Neural cell (in vitro differentiated cells): Measurements from ENCODE around the gene EEF1AKMT3. TPM values are rescaled to one million over a fixed set of nuclear protein-coding genes. Genes with fewer than 3 reads are reported as not detected.

ENCODE experiments used
- H2AFZ ChIP-seq: fragments of 200-600, 300-800 bp; sonication (generic), shearing (Covaris generic); 2 replicates; pipeline ENCODE4 v1.6.0; 2014; ENCODE audit warnings: low read depth, mild to moderate bottlenecking, antibody characterized with exemption, low read length, moderate library complexity
- H3F3A ChIP-seq: fragments of 200-600 bp; shearing (Covaris generic); 2 replicates; pipeline ENCODE4 v1.6.1; 2016; ENCODE audit warnings: mild to moderate bottlenecking, moderate library complexity, mixed read lengths, antibody characterized with exemption, low read length; ENCODE audit not compliant: insufficient read depth, poor library complexity, severe bottlenecking
- H3K27ac ChIP-seq: fragments of 200-600, 300-800 bp; sonication (generic), shearing (Covaris generic); 2 replicates; pipeline ENCODE4 v1.5.1; 2014; ENCODE audit warnings: mild to moderate bottlenecking, low read length, moderate library complexity
- H3K27me3 ChIP-seq: fragments of 300-800, 200-600 bp; sonication (generic), shearing (Covaris generic); 2 replicates; pipeline ENCODE4 v1.6.0; 2014; ENCODE audit warnings: mild to moderate bottlenecking, low read depth, low read length, moderate library complexity; ENCODE audit not compliant: insufficient read depth
- H3K36me3 ChIP-seq: fragments of 300-800, 200-600 bp; sonication (generic), shearing (Covaris generic); 2 replicates; pipeline ENCODE4 v1.5.1; 2014; ENCODE audit warnings: mild to moderate bottlenecking, antibody characterized with exemption, low read length, moderate library complexity; ENCODE audit not compliant: insufficient read depth
- H3K4me2 ChIP-seq: fragments of 300-800, 200-600 bp; sonication (generic), shearing (Covaris generic); 2 replicates; pipeline ENCODE4 v1.6.0; 2014; ENCODE audit warnings: mild to moderate bottlenecking, low read length
- H3K4me3 ChIP-seq: fragments of 300-800, 200-600 bp; sonication (generic), shearing (Covaris generic); 2 replicates; pipeline ENCODE4 v1.5.1; 2014; ENCODE audit warnings: mild to moderate bottlenecking, low read length, moderate library complexity
- H3K79me2 ChIP-seq: fragments of 200-600 bp; shearing (Covaris generic); replicated peaks from 2 replicates; pipeline ENCODE4 v1.6.0; 2014; ENCODE audit warnings: mild to moderate bottlenecking, low read length, moderate library complexity; ENCODE audit not compliant: insufficient read depth
- H3K9ac ChIP-seq: fragments of 300-800, 200-600 bp; sonication (generic), shearing (Covaris generic); 2 replicates; pipeline ENCODE4 v1.6.1; 2016; ENCODE audit warnings: mild to moderate bottlenecking, low read length, mixed read lengths
- H3K9me2 ChIP-seq: fragments of 200-600 bp; shearing (Covaris generic); 2 replicates; pipeline ENCODE4 v1.6.1; 2016; ENCODE audit warnings: mild to moderate bottlenecking, low read length, mixed read lengths; ENCODE audit not compliant: insufficient read depth
- H3K9me3 ChIP-seq: fragments of 200-600, 300-800 bp; sonication (generic), shearing (Covaris generic); 2 replicates; pipeline ENCODE4 v1.6.1; 2016; ENCODE audit warnings: mild to moderate bottlenecking, mixed run types, low read length, moderate library complexity, mixed read lengths
- H4K20me1 ChIP-seq: fragments of 200-600 bp; shearing (Covaris generic); 2 replicates; pipeline ENCODE4 v1.6.1; 2016; ENCODE audit warnings: mild to moderate bottlenecking, mixed run types; ENCODE audit not compliant: insufficient read depth
- CTCF ChIP-seq: fragments of 450-650 bp; IDR thresholded peaks from 2 replicates; pipeline ENCODE4 v1.5.1; 2014; ENCODE audit warnings: antibody characterized with exemption, mild to moderate bottlenecking, moderate library complexity; ENCODE audit not compliant: poor library complexity, severe bottlenecking
- EP300 ChIP-seq: fragments of 450-650 bp; conservative IDR thresholded peaks from 2 replicates; pipeline ENCODE4 v1.6.1; 2014; ENCODE audit warnings: antibody characterized with exemption, mild to moderate bottlenecking, moderate library complexity; ENCODE audit not compliant: poor library complexity, severe bottlenecking
- EZH2 ChIP-seq: fragments of 200-600, 300-800 bp; shearing (Covaris generic), sonication (generic); IDR thresholded peaks from 2 replicates; pipeline ENCODE4 v1.6.1; 2014; ENCODE audit warnings: antibody characterized with exemption, low read length, borderline replicate concordance, mild to moderate bottlenecking; ENCODE audit not compliant: insufficient read depth, poor library complexity, severe bottlenecking
- MXI1 ChIP-seq: fragments of 450-650 bp; conservative IDR thresholded peaks from 2 replicates; pipeline ENCODE4 v1.6.1; 2014; ENCODE audit warnings: antibody characterized with exemption, mild to moderate bottlenecking; ENCODE audit not compliant: poor library complexity, severe bottlenecking
- POLR2AphosphoS5 ChIP-seq: IDR thresholded peaks from 2 replicates; pipeline ENCODE4 v1.6.1; 2012
- RAD21 ChIP-seq: fragments of 450-650 bp; conservative IDR thresholded peaks from 2 replicates; pipeline ENCODE4 v1.6.1; 2014; ENCODE audit warnings: antibody characterized with exemption, mild to moderate bottlenecking, moderate library complexity
- REST ChIP-seq: IDR thresholded peaks from 2 replicates; pipeline ENCODE4 v1.6.1; 2012; ENCODE audit warnings: borderline replicate concordance
- SMC3 ChIP-seq: fragments of 450-650 bp; conservative IDR thresholded peaks from 2 replicates; pipeline ENCODE4 v1.6.1; 2014; ENCODE audit warnings: antibody characterized with exemption, mild to moderate bottlenecking, moderate library complexity; ENCODE audit not compliant: poor library complexity
- polyA plus RNA-seq: library from polyadenylated mRNA; depleted of rRNA; stranded (reverse); fragments of >200 nt; gene quantifications from 2 replicates; pipeline ENCODE4 v1.2.3, GENCODE V29; 2014

EEF1AKMT3 gene
- polyA plus RNA-seq, 1 donor from 2014 or later = 1.6 TPM

- Histone ChIP-seq H3F3A (no peaks in the 10 kb centered on the region), H3K9me2 (no peaks in the 10 kb centered on the region), H3K4me3 (no peak overlapping the region), H3K79me2 (no peaks in the 10 kb centered on the region), H3K9ac (no peak overlapping the region), H3K27me3 (no peaks in the 10 kb centered on the region), H3K9me3 (no peaks in the 10 kb centered on the region), H4K20me1 (no peaks in the 10 kb centered on the region), H2AFZ (no peak overlapping the region), H3K36me3 (no peaks in the 10 kb centered on the region), H3K27ac (no peak overlapping the region), H3K4me2 (no peak overlapping the region)
- TF ChIP-seq RAD21 (no peak), MXI1 (no peak), SMC3 (no peak), EZH2 (no peak)
These were observed 49.2 kb downstream of the EEF1AKMT3 start for GRCh38 chr12:57821474-57822214.

- Histone ChIP-seq H3F3A (no peaks in the 10 kb centered on the region), H3K27ac (no peak overlapping the region), H3K27me3 (no peaks in the 10 kb centered on the region), H3K4me3 (no peak overlapping the region), H3K9me3 (no peaks in the 10 kb centered on the region), H3K9ac (no peak overlapping the region), H3K79me2 (no peaks in the 10 kb centered on the region), H4K20me1 (no peaks in the 10 kb centered on the region), H3K4me2 (no peak overlapping the region), H3K9me2 (no peaks in the 10 kb centered on the region), H3K36me3 (no peaks in the 10 kb centered on the region), H2AFZ (no peak overlapping the region)
- TF ChIP-seq EP300 (no peak), EZH2 (no peak), POLR2AphosphoS5 (no peak), MXI1 (no peak), REST (no peak), RAD21 (no peak), SMC3 (no peak), CTCF (no peak)
These were observed 50.1 kb downstream of the EEF1AKMT3 start for GRCh38 chr12:57822392-57823130.
